NCI-H2171 treated with DMSO at 0.1 percent for 48 hours (cell line): ENCODE data around the gene INPP4A.
A peak's percentile ranks its signal among the peaks of the same experiment; 100 is the strongest.

Source experiments
- DNase-seq: peaks from one replicate; lab custom pipeline; 2025; lab: John Stamatoyannopoulos, UW

The INPP4A gene

GRCh38 chr2:98460573-98461497 lies 16.2 kb downstream of the INPP4A start:
- DNase-seq = no peak

GRCh38 chr2:98461498-98462049 lies 16.9 kb downstream of the INPP4A start:
- no peak for DNase-seq

DNA sequence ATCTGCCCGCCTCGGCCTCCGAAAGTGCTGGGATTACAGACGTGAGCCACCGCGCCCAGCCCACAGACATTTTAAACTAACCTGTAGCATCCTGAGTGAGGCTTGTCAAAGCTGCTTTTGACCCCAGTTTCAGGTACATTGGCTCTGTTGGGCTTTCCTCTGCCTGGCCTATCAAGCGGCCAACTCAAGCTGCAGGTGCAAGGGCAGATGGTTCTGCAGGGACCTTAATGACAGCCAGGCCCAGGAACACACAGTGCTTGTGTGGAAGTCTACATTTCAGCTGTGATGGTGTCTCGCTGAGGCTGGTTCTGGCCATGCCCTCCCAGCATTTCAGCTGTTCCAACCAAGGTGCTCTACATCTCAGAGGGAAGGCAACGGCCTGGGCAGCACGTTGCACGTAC lies 18.4 kb downstream of the INPP4A start:
- DNase-seq = no peak

DNA sequence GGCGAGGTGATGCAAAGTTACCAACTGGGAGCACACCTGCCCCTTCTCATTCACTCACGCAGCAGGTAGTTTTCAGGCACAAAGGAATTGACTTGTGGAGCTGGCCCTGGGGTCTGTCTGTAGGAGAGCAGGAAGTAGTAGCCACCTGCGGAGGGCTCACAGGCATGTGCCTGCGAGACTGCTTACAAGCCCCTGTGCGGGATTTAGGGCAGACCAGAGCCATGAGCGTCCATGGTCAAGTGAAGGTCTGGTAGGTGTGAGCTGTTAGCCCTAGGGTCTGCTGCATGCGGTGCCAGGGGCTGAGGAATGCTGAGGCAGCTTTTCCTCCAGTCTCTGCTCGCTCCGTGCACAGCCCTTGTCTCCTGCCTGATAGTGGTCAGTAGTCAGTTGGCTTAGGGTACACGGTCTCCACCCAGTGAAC lies 18.9 kb downstream of the INPP4A start:
- DNase-seq = no peak

DNA sequence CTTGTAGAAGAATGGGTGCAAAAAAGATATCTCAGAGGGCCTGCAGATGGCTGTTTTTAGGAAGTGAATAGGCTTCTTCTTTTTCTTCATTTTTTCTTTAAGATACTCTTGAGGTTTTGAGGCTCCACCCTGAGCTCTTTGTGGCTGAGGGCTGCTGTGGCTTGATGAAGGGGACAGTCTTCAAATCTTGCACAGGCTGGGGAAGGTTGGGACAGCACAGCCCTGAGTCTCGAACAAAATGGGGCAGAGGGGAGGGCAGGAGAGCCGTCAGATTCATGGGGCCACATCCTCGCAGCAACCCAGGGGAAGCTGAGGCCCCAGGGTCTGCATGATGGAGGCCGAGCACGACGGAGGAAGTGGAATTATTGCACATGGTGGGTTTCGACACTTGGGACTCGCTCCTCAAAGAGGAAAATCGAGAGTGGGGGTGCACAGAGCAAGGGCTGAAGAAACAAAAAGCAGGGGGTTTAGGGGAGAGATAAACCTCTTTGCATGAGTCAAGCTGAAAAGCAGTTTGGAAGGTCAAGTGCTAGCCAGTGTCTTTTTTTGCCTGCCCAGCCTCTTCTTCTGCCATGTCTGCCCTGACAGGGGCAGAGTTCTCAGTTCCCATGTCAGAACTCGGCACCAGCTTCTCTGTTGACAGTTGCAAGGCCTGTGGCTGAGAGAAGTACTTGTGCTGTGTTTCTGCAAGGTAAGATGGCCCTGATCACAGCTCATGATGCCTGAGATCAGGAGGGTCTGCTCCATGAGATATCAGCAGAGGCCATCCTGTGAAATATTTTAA lies 19.5 kb downstream of the INPP4A start:
- no peak for DNase-seq

- no peak for DNase-seq
These were observed 20.2 kb downstream of the INPP4A start for GRCh38 chr2:98464772-98465310.

DNA sequence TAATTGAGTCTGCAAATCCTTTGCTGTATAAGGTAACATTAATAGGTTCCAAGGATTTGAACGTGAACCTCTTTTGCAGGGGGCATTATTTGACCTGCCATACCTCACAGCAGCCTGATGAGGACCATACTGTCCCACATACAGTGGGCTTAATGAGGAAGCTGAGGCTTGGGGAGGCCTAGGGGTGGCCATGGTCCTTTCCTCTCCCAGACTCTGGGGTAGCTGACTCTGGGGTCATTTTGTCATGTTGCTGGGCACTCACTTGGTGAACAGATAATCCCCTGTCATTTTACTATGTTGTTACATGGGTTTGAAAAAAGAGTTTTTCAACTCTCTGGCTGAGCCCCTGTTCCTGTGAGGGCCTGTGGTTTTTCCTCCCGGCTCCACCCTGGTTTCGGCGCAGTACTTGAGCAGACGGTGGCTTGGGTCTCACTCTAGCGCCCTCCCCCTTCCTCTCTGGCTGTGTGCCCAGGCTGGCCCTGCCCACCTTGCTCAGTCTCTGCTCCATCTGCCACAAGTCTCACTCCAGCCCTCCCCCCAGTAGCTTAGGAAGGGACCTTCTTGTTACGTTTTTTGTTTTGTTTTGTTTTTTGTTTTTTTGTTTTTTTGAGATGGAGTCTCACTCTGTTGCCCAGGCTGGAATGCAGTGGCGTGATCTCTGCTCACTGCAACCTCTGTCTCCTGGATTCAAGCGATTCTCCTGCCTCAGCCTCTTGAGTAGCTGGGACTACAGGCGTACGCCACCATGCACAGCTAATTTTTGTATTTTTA lies 21.0 kb downstream of the INPP4A start:
- peak; percentile 99 for DNase-seq

DNA sequence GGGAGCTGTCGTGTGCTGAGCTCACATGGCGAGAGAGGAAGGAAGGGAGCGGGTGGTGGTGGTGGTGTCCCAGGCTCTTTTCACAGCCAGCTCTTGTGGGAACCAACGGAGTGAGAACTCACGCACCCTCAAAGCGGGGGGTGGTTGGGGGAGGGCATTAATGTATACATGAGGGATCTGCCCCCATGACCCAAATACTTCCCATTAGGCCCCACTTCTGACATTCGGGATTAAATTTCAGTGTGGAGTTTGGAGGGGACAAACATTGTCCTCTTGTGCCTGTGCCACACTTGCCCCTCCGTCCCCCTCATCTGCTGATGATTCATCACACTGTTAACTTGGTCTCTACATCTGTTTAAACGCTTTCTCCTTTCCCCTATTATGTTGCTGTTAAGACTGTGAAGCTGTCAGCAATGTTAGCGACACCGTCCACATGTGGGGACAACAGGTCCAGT lies 22.5 kb downstream of the INPP4A start:
- DNase-seq = no peak

GRCh38 chr2:98467652-98468051 lies 23.0 kb downstream of the INPP4A start:
- DNase-seq = no peak

- DNase-seq = no peak
These were observed 24.1 kb downstream of the INPP4A start for GRCh38 chr2:98468621-98469236.

DNA sequence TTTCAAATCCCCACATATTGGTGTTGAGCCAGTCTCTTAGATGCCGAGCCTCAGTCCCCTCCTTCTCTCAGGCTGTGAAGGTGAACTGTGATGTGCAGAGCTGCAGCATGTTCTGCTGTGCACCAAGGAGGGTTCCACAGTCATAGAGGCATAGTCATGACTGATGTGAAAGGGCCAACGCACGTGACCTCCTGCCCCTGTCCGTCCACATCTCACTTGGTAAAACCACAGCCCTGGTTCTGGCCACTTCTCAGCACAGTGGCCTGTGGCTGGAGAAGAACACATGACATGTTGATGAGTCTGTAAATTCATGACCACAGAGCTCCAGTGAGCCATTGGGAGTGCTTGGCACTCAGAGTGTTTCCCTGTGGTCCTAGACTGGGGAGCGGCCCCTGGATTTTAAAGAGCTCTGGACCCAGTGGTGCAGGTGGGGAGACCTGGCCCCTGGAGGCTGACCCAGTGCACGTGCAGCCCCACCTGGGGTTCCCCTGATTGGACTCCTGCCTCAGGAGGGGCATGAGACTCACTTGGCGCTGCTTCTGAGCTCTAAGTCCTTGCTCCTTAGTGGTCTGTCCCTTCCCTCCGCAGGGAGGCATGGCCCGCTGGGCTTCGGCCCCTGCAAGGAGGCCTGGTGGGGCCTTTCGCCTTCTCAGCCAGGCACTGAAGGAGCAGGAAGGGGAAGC lies 25.3 kb downstream of the INPP4A start:
- no peak for DNase-seq

GRCh38 chr2:98470851-98471255 lies 26.2 kb downstream of the INPP4A start:
- DNase-seq = no peak

DNA sequence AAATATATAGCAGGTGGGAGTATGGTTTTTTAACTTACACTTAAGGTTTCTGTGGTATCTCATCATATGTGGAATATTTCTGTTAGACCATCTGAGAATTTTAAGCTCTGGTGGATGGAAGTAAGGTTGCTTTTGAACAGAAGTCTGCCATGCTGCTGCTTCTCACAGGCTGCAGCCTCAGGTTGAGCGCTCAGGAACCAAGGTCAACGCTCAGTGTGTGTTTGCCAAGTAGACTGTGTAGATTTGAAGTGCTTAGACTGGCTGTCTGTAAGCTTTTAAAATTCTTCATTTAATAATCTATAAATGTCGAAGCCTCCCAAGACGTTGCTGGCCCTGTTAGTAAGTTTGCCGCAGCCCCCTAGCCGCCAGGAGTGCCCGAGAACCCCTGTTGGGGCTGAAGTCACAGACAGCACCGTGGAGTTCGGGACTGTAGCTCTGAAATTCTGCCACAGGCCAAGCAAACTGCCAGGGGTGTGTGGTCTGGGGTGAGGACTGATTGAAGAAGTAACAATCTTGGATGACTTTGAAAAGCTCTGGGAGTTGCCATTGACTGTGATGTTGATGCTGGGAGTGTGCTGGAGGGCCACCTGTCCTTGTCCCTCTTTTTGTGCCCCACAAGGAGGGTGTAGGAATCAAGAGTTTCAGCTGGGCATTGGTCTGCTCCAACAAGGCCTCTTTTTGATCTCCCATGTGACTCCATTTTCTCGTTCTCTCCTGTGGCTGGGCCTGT lies 26.9 kb downstream of the INPP4A start:
- no peak for DNase-seq

DNA sequence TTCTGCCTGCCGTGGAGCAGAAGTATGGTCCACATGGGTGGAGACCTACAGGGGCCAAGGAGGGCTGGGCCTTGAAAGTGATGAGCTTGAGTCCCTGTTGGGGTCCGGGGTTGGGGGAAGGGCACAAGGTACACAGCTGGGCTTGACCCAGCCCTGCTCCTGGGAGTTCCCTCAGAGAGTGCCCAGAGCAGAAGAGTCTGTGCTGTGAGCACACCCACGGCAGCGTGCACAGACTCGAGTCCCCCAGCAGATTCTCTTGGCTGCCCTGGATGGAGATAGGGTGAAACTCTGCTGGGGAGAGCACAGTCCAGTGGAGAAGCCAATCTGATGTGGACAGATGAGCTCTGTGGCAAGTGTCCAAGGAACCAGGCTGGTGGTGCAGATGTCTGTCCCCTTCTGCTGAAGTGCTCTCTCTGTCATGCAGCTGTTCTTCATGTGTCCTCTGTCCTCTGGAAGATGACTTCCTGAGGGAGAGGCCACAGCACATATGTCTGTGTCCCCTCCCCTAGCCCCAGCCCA lies 27.5 kb downstream of the INPP4A start:
- peak; percentile 30 for DNase-seq

DNA sequence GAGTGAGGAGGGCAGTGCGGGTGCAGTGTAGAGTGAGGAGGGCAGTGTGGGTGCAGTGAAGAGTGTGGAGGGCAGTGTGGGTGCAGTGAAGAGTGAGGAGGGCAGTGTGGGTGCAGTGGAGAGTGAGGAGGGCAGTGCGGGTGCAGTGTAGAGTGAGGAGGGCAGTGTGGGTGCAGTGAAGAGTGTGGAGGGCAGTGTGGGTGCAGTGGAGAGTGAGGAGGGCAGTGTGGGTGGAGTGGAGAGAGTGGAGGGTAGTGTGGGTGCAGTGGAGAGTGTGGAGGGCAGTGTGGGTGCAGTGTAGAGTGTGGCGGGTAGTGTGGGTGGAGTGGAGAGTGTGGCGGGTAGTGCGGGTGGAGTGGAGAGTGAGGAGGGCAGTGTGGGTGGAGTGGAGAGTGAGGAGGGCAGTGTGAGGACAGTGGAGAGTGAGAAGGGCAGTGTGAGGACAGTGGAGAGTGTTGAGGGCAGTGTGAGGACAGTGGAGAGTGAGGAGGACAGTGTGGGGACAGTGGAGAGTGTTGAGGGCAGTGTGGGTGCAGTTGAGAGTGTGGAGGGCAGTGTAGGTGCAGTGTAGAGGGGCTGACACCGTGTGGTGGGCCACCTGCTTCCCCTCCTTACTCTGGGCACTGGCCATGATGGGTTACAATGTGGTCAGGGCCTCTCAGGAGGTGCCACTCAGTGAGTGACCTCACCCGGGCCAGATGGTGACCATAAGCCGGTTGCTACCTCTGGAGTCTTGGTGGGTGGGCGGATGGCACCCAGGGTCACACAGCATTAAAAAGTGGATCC lies 28.5 kb downstream of the INPP4A start:
- DNase-seq = no peak

DNA sequence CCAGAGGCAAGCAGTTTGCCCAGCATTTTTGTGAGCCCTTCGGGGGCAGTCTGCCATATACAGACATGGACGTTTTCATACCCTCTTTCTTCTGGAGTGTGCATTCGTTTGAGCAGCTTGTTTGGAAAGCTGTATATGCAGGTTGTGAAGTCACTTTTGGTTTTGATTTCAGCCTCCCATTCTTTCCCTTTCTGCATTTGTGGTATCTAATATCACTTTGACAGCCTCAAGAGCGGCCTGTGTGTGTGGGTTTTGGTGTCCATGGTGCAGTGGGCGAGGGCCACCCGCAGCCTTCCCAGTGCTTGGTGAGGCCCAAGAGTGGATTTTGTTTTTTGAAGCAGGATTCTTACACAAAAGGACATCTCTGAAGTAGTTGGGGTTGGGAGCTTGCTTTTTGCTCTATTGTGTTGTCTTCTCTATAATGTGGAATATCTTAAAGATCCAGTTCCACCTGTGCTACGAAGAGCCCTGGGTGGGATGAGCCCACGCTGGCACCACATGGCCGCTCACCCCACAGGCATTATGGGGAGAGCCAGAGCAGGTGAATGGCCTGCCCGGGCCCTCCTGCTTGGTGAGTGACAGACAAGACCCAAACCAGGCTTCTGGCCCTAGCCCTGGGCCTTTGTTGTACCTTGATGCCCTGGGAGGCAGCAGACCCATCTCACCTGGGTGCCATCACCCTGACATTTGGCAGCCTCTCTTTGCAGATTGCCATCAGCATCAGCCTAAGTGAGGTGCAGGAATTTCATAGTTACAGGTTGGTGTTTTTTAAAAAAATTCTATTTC lies 29.5 kb downstream of the INPP4A start:
- peak; percentile 18 for DNase-seq

GRCh38 chr2:98474979-98475632 lies 30.4 kb downstream of the INPP4A start:
- peak; percentile 21 for DNase-seq
